MM.1S (cell line): ENCODE results near the gene IRS1.

Source experiments
- EZH2 ChIP-seq: fragments of 300-600 bp; sonication (generic); optimal IDR thresholded peaks from 2 replicates; pipeline ENCODE3; 2017; ENCODE audit warnings: low read depth, mild to moderate bottlenecking, antibody characterized with exemption, low read length, mixed read lengths
- EZH2phosphoT487 ChIP-seq: fragments of 300-600 bp; sonication (generic); IDR thresholded peaks from 2 replicates; pipeline ENCODE4 v1.6.1; 2018; ENCODE audit warnings: antibody characterized with exemption, low read length
- TF ChIP-seq, protein P1 (sequence below): fragments of 300-600 bp; sonication (generic); IDR thresholded peaks from 2 replicates; pipeline ENCODE4 v1.5.1; 2016; ENCODE audit warnings: antibody characterized with exemption, low read length, mixed read lengths

DNA sequence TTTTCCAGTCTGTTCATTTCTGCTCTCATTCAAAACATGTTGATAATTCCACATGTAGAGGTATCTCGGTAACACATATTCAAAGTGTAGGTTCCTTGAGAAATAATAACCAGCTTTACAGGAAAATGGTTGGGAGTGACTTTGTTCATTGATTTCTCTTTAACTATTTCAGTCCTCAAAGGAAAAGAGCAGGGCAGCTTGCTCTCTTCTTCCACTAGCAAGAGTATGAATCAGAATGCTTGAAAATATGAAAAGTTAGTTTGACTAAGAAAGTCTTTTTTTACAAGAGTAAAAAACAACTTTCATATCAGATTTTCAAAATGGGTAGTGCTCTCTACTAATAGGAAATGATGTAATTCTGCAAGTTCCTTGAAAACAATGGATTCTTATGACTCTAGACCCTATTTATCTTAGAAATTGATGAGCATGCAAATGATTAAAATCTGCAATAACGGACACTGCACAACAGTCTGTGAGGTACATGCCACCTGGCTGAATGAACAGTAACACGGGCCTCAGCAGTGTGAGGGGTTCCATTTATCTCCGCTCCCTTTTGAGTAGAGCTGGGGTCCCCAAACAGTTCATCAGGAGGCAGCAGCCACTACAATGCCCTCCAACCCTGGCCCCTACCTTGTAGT is 65.6 kb downstream of the IRS1 start:
- TF ChIP-seq EZH2 (no peak), EZH2phosphoT487 (no peak)
- TF ChIP-seq, protein P1, sequence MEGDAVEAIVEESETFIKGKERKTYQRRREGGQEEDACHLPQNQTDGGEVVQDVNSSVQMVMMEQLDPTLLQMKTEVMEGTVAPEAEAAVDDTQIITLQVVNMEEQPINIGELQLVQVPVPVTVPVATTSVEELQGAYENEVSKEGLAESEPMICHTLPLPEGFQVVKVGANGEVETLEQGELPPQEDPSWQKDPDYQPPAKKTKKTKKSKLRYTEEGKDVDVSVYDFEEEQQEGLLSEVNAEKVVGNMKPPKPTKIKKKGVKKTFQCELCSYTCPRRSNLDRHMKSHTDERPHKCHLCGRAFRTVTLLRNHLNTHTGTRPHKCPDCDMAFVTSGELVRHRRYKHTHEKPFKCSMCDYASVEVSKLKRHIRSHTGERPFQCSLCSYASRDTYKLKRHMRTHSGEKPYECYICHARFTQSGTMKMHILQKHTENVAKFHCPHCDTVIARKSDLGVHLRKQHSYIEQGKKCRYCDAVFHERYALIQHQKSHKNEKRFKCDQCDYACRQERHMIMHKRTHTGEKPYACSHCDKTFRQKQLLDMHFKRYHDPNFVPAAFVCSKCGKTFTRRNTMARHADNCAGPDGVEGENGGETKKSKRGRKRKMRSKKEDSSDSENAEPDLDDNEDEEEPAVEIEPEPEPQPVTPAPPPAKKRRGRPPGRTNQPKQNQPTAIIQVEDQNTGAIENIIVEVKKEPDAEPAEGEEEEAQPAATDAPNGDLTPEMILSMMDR = no peak
